Tibial nerve (tissue), 4 donors: ENCODE measurements around the gene AFF3. TPM values are rescaled to one million over a fixed set of nuclear protein-coding genes. Genes with fewer than 3 reads are reported as not detected.

Experiments used
- DNase-seq, 2 donors: peaks; one replicate each; pipeline ENCODE4 v3.0.0-alpha.2; 2019; ENCODE audit warnings: low spot score in 2 of 2
- H3K27ac ChIP-seq, 4 donors: fragments of 200-600 bp; sonication (generic) in 3 of 4; one replicate each; pipeline ENCODE4 v1.5.1; 2017 to 2019; ENCODE audit warnings: mild to moderate bottlenecking in 1 of 4
- H3K27me3 ChIP-seq, 2 donors: fragments of 200-600 bp; sonication (generic) in 1 of 2; one replicate each; pipeline versions ENCODE4 v1.5.1 to v1.6.0; 2017 to 2019
- H3K36me3 ChIP-seq, 3 donors: fragments of 200-600 bp; sonication (generic); one replicate each; pipeline ENCODE4 v1.5.1; 2018 to 2019
- H3K4me1 ChIP-seq, 4 donors: fragments of 200-600 bp; sonication (generic) in 3 of 4; one replicate each; pipeline ENCODE4 v1.5.1; 2017 to 2019
- H3K4me3 ChIP-seq, 4 donors: fragments of 200-600 bp; sonication (generic) in 3 of 4; one replicate each; pipeline ENCODE4 v1.5.1; 2017 to 2019; ENCODE audit warnings: mild to moderate bottlenecking in 1 of 4, moderate library complexity in 1 of 4
- H3K9me3 ChIP-seq, 4 donors: fragments of 200-600 bp; sonication (generic) in 3 of 4; one replicate each; pipeline ENCODE4 v1.5.1; 2017 to 2019
- CTCF ChIP-seq, 5 experiments: fragments of 200-600 bp in 3 of 5; fragments of 450-650 bp in 2 of 5; sonication (generic) in 3 of 5; IDR thresholded peaks; one replicate each; pipeline ENCODE4 v1.5.1; 2016 to 2019; ENCODE audit warnings: antibody characterized with exemption in 5 of 5, mild to moderate bottlenecking in 3 of 5, moderate library complexity in 2 of 5
- EP300 ChIP-seq, 2 donors: sonication (generic); formaldehyde crosslinking; IDR thresholded peaks; one replicate each; pipeline ENCODE4 v1.6.1; 2017; ENCODE audit warnings: antibody characterized with exemption in 2 of 2, mild to moderate bottlenecking in 1 of 2
- POLR2A ChIP-seq, 2 donors: fragments of 450-650 bp; IDR thresholded peaks; one replicate each; pipeline ENCODE4 v1.6.1; 2017; ENCODE audit warnings: antibody characterized with exemption in 2 of 2, mild to moderate bottlenecking in 2 of 2, moderate library complexity in 2 of 2
- WGBS, 2 donors: methylation state at CpG; one replicate each; pipeline ENCODE4 v1.1.5; 2018; 5-methylcytosine and 5-hydroxymethylcytosine counted together
- total RNA-seq, 4 donors: library from RNA; depleted of rRNA; stranded (reverse); fragments of >200 nt; gene quantifications; one replicate each; pipeline ENCODE4 v1.1.0, GENCODE V29; 2016

The AFF3 gene
- total RNA-seq, 4 donors from 2014 or later = 7.2 to 36.0 (median 21.4) TPM

- Histone ChIP-seq H3K27me3 (no peaks in the 10 kb centered on the region), H3K4me1 (no peaks in the 10 kb centered on the region), H3K27ac (no peak overlapping the region), H3K36me3 (peaks cover 0 to 50% (median 0%) of the 10 kb centered on the region in 3 donors), H3K9me3 (no peaks in the 10 kb centered on the region), H3K4me3 (no peak overlapping the region)
- WGBS, 2 donors = 83 to 87% methylated on average over 2 of the region's 2 CpGs
- TF ChIP-seq POLR2A (IDR thresholded peaks at IDR 0.05) = no peak
- TF ChIP-seq EP300 (IDR thresholded peaks at IDR 0.05) = no peak
- no peak for TF ChIP-seq CTCF (IDR thresholded peaks at IDR 0.05)
- DNase-seq = no peak
Measured at GRCh38 chr2:99552529-99552928, 589.9 kb downstream of the AFF3 start.

- WGBS, 2 donors = 83 to 88% methylated on average over 5 of the region's 5 CpGs
- Histone ChIP-seq H3K4me3 (no peak overlapping the region), H3K27ac (no peak overlapping the region), H3K27me3 (no peaks in the 10 kb centered on the region), H3K36me3 (peaks cover 0 to 50% (median 0%) of the 10 kb centered on the region in 3 donors), H3K9me3 (no peaks in the 10 kb centered on the region), H3K4me1 (peaks cover 0 to 7% (median 0%) of the 10 kb centered on the region in 4 donors)
- no peak for TF ChIP-seq EP300 (IDR thresholded peaks at IDR 0.05)
- no peak for TF ChIP-seq POLR2A (IDR thresholded peaks at IDR 0.05)
- TF ChIP-seq CTCF (IDR thresholded peaks at IDR 0.05) = no peak
- DNase-seq = no peak
Measured at GRCh38 chr2:99550368-99550767, 592.0 kb downstream of the AFF3 start.

- H3K9me3 ChIP-seq = no peaks in the 10 kb centered on the region
- WGBS, 2 donors = 26 to 27% methylated on average over 3 of the region's 3 CpGs
Measured at GRCh38 chr2:99545604-99546003, 596.8 kb downstream of the AFF3 start.

GRCh38 chr2:99545066-99545465, 597.3 kb downstream of the AFF3 start:
- TF ChIP-seq CTCF (IDR thresholded peaks at IDR 0.05) = no peak
- TF ChIP-seq EP300 (IDR thresholded peaks at IDR 0.05) = no peak
- WGBS, 2 donors = 48 to 50% methylated on average over 1 of the region's 1 CpG
- H3K9me3 ChIP-seq = no peaks in the 10 kb centered on the region
- peaks cover 0 to 9% (median 0%) of the 10 kb centered on the region in 3 donors for H3K36me3 ChIP-seq
- DNase-seq = no peak
- H3K4me1 ChIP-seq = peaks cover 0 to 8% (median 0%) of the 10 kb centered on the region in 4 donors
- no peak overlapping the region for H3K4me3 ChIP-seq
- no peaks in the 10 kb centered on the region for H3K27me3 ChIP-seq
- H3K27ac ChIP-seq = no peak overlapping the region

More at GRCh38 chr2:99545604-99546003, 596.8 kb downstream of the AFF3 start:
- Histone ChIP-seq H3K4me1 (peaks cover 0 to 8% (median 0%) of the 10 kb centered on the region in 4 donors), H3K36me3 (peaks cover 0 to 15% (median 0%) of the 10 kb centered on the region in 3 donors), H3K27ac (no peak overlapping the region), H3K27me3 (no peaks in the 10 kb centered on the region), H3K4me3 (no peak overlapping the region)
- no peak for DNase-seq
- no peak for TF ChIP-seq EP300 (IDR thresholded peaks at IDR 0.05)
- no peak for TF ChIP-seq CTCF (IDR thresholded peaks at IDR 0.05)
- TF ChIP-seq POLR2A (IDR thresholded peaks at IDR 0.05) = no peak

- no peak overlapping the region for H3K4me3 ChIP-seq
- H3K9me3 ChIP-seq = no peaks in the 10 kb centered on the region
- no peak for DNase-seq
- no peak for TF ChIP-seq POLR2A (IDR thresholded peaks at IDR 0.05)
- no peak for TF ChIP-seq EP300 (IDR thresholded peaks at IDR 0.05)
- TF ChIP-seq CTCF (IDR thresholded peaks at IDR 0.05) = no peak
- H3K4me1 ChIP-seq = peaks cover 0 to 8% (median 0%) of the 10 kb centered on the region in 4 donors
- no peaks in the 10 kb centered on the region for H3K27me3 ChIP-seq
- WGBS, 2 donors = 67 to 70% methylated on average over 6 of the region's 6 CpGs
- H3K27ac ChIP-seq = no peak overlapping the region
- H3K36me3 ChIP-seq = peaks cover 0 to 9% (median 0%) of the 10 kb centered on the region in 3 donors
Measured at GRCh38 chr2:99544608-99545007, 597.8 kb downstream of the AFF3 start.
